K562 (cell line): ENCODE results near the gene SRSF11. TPM values are rescaled to one million over a fixed set of nuclear protein-coding genes. Genes with fewer than 3 reads are reported as not detected.
"Not testable (repeated sequence)": the region's sequence is repeated elsewhere in the genome, so short reads cannot be mapped to it uniquely, and the experiment has no call there.

Experiments used
- ATAC-seq: fragments of 200-7000 bp; cut with Tn5 transposase; 3 replicates; pipeline ENCODE4 v1.9.1; 2020; ENCODE audit warnings: moderate library complexity
- BruUV-seq: library from RNA; stranded (reverse); fragments of 400-500 nt; replicated peaks from 2 replicates; lab custom pipeline; 2021; lab: Mats Ljungman, UMichigan
- CTCF ChIA-PET: fragments of 300-600 bp; formaldehyde crosslinking; extraction: SDS; loops from one replicate; lab custom pipeline; 2021; ENCODE audit warnings: low intra/inter-chr PET ratio; lab: Yijun Ruan, JAX
- POLR2A ChIA-PET: fragments of 300-600, 350-650 bp; sonication (Branson Sonifier 250); formaldehyde crosslinking; extraction: SDS; loops from one replicate; lab custom pipeline; 2021; ENCODE audit warnings: antibody characterized with exemption, inconsistent platforms; lab: Yijun Ruan, JAX
- DNase-seq, 4 experiments: peaks; one replicate each; pipeline versions ENCODE4 v3.0.0 to v3.0.0-alpha.2; 2011 to 2018; ENCODE audit warnings: low spot score in 3 of 4, mixed read lengths in 3 of 4; ENCODE audit errors: extremely low read depth in 1 of 4
- FAIRE-seq: peaks from 2 replicates; lab custom pipeline; 2011; peaks lifted over from hg19 to GRCh38; lab: Jason Lieb, UNC
- H2AFZ ChIP-seq: 2 replicates; pipeline ENCODE4 v1.6.0; 2011; ENCODE audit warnings: low read depth, low read length, control low read depth, inconsistent platforms
- H3K27ac ChIP-seq: fragments of 200-600 bp; 3 replicates; pipeline ENCODE4 v1.8.0; 2011; ENCODE audit warnings: low read depth, mild to moderate bottlenecking, control low read depth, inconsistent platforms, low read length, moderate library complexity, mixed read lengths; ENCODE audit errors: extremely low read depth
- H3K27me3 ChIP-seq, 2 experiments: fragments of 300-600 bp in 1 of 2; 2 replicates in 1 of 2; 3 replicates in 1 of 2; pipeline versions ENCODE4 v1.6.0 to v1.8.0; 2011; ENCODE audit warnings: inconsistent platforms in 2 of 2, low read length in 2 of 2, mild to moderate bottlenecking in 1 of 2, mixed read lengths in 1 of 2, moderate library complexity in 1 of 2; ENCODE audit not compliant: control insufficient read depth in 2 of 2, insufficient read depth in 2 of 2
- H3K36me3 ChIP-seq: fragments of 300-600 bp; 3 replicates; pipeline ENCODE4 v1.8.0; 2011; ENCODE audit warnings: mild to moderate bottlenecking, low read length, inconsistent platforms; ENCODE audit not compliant: control insufficient read depth, insufficient read depth
- H3K4me1 ChIP-seq, 2 experiments: fragments of 200-600 bp in 1 of 2; replicated peaks in 1 of 2; 2 replicates in 1 of 2; 3 replicates in 1 of 2; pipeline versions ENCODE4 v1.5.1 to v1.8.0; 2011; ENCODE audit warnings: inconsistent platforms in 2 of 2, low read length in 2 of 2, mild to moderate bottlenecking in 1 of 2, mixed read lengths in 1 of 2, moderate library complexity in 1 of 2; ENCODE audit not compliant: control insufficient read depth in 2 of 2, insufficient read depth in 2 of 2
- H3K4me2 ChIP-seq: 2 replicates; pipeline ENCODE4 v1.6.1; 2011; ENCODE audit warnings: low read length, control low read depth, inconsistent platforms, mixed read lengths; ENCODE audit not compliant: insufficient read depth
- H3K4me3 ChIP-seq: fragments of 200-600 bp; sonication (generic), shearing (Covaris generic); 2 replicates; pipeline ENCODE4 v1.5.1; 2016; ENCODE audit warnings: control low read depth, inconsistent platforms
- H3K79me2 ChIP-seq: fragments of 200-600 bp; 3 replicates; pipeline ENCODE4 v1.8.0; 2011; ENCODE audit warnings: low read length, inconsistent platforms; ENCODE audit not compliant: control insufficient read depth, insufficient read depth
- H3K9ac ChIP-seq, 2 experiments: 2 replicates each; pipeline versions ENCODE4 v1.6.0 to v1.6.1; 2011; ENCODE audit warnings: low read depth in 2 of 2, low read length in 2 of 2, control low read depth in 1 of 2, inconsistent platforms in 1 of 2, mild to moderate bottlenecking in 1 of 2, mixed read lengths in 1 of 2; ENCODE audit not compliant: insufficient read depth in 1 of 2
- H3K9me1 ChIP-seq: one replicate; pipeline ENCODE4 v1.6.0; 2011; ENCODE audit warnings: inconsistent platforms, mild to moderate bottlenecking, low read length, moderate library complexity; ENCODE audit not compliant: control insufficient read depth, insufficient read depth
- H3K9me3 ChIP-seq: replicated peaks from 2 replicates; pipeline ENCODE4 v1.5.1; 2011; ENCODE audit warnings: low read depth, low read length, inconsistent platforms; ENCODE audit not compliant: control insufficient read depth, insufficient read depth
- H4K20me1 ChIP-seq: replicated peaks from 2 replicates; pipeline ENCODE4 v1.6.1; 2011; ENCODE audit warnings: low read length, inconsistent platforms, mixed read lengths; ENCODE audit not compliant: control insufficient read depth, insufficient read depth
- RBFOX2 ChIP-seq: fragments of 200-400 bp; formaldehyde crosslinking; IDR thresholded peaks from 2 replicates; pipeline ENCODE4 v1.6.1; 2017; ENCODE audit warnings: low read depth, mild to moderate bottlenecking, low read length, moderate library complexity
- TBP ChIP-seq: optimal IDR thresholded peaks from 2 replicates; pipeline ENCODE3; 2011; ENCODE audit warnings: low read depth, low read length, improper control_type of control experiment
- ZNF384 ChIP-seq: IDR thresholded peaks from 2 replicates; pipeline ENCODE4 v1.6.1; 2012; ENCODE audit warnings: low read depth, low read length, improper control_type of control experiment
- WGBS: fragments of 100-300 bp; shearing (Covaris generic); methylation state at CpG from one replicate; pipeline ENCODE4 v1.1.6; 2016; ENCODE audit warnings: low coverage, mixed read lengths; ENCODE audit not compliant: insufficient coverage; ENCODE audit errors: missing lambda C conversion rate; 5-methylcytosine and 5-hydroxymethylcytosine counted together
- in situ Hi-C: fragments of 300-500 bp; cut with MboI; formaldehyde crosslinking; loops from 4 replicates; pipeline ENCODE4 v1.15.0; 2018; ENCODE audit warnings: inconsistent platforms, mixed read lengths
- intact Hi-C: fragments of 100-400 bp; cut with micrococcal nuclease; formaldehyde crosslinking; loops from 2 replicates; pipeline ENCODE4 v1.14.2; 2022
- polyA plus RNA-seq, 8 experiments: library from polyadenylated mRNA; depleted of rRNA in 4 of 8; stranded (reverse) in 5 of 8; unstranded in 3 of 8; fragments of >200 nt; fragmentation: Nextera tagmentation in 2 of 8; fragmentation: Illumina TruSeq in 1 of 8; extraction: Ambion mirVana in 2 of 8; extraction: Trizol in 1 of 8; gene quantifications; 2 replicates each; pipeline versions ENCODE4 v1.2.1 to v1.2.3, GENCODE V29; 2011 to 2014; ENCODE audit warnings: inconsistent platforms in 1 of 8, missing spikeins in 1 of 8
- total RNA-seq, 7 experiments: library from RNA; depleted of rRNA in 6 of 7; stranded (reverse); fragments of >200 nt in 6 of 7; fragmentation: Illumina TruSeq in 2 of 7; extraction: Trizol in 2 of 7; gene quantifications; 2 replicates each; pipeline versions ENCODE4 v1.2.1 to v1.2.3, GENCODE V29; 2011 to 2021; ENCODE audit warnings: low replicate concordance in 1 of 7
- TF ChIP-seq, protein P1 (sequence below): fragments of 450-650 bp; IDR thresholded peaks from 2 replicates; pipeline ENCODE4 v1.6.1; 2018; ENCODE audit not compliant: partially characterized antibody

SRSF11 gene
- total and polyA plus RNA-seq, 9 of the 15 experiments (the other 6 are each of a cell fraction or from before 2014, with no cell fraction given): 76.9 to 418 (median 190) TPM

DNA sequence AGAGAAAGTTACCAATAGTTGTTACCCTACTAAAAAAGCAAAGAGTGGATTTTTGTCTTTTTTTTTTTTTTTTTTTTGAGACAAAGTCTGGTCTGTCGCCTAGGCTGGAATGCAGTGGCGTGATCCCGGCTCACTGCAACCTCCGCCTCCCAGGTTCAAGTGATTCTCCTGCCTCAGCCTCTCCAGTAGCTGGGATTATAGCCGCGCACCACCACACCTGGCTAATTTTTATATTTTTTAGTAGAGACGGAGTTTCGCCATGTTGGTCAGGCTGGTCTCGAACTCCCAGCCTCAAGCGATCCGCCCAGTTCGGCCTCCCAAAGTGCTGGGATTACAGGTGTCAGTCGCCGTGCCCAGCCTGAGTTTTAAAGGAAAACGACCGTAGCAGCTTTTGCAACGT lies 14.3 kb upstream of the SRSF11 start:
- H2AFZ ChIP-seq, FAIRE-seq, CTCF ChIA-PET, H3K4me1 ChIP-seq, H4K20me1 ChIP-seq, BruUV-seq, ATAC-seq, H3K27me3 ChIP-seq, in situ Hi-C loops, H3K9me1 ChIP-seq, H3K9me3 ChIP-seq: not testable (repeated sequence)
- WGBS: 1% methylated on average over 12 of the region's 17 CpGs
- POLR2A ChIA-PET: interaction anchor here (1.0 to 8.0 kb wide), 3 partner anchors 9 to 17 kb away, joined by 3 to 58 read pairs (median 5); partner anchors contain the start of gene SRSF11
- Histone ChIP-seq H3K9ac (peak overlapping the region; percentile 87 to 95), H3K4me3 (peak overlapping the region; percentile 71), H3K27ac (peak overlapping the region; percentile 96), H3K79me2 (peaks cover 99% of the 10 kb centered on the region), H3K36me3 (peaks cover 36% of the 10 kb centered on the region), H3K4me2 (peak overlapping the region; percentile 93)
- DNase-seq: peak in 1 of 4 experiments; percentile 12
- peak; percentile 36; the same call in 1 of the 2 replicates for TF ChIP-seq RBFOX2
- intact Hi-C loops: loop anchor here (5.0 kb wide), 1 partner anchor 205 kb away; the partner anchor contains the start of gene CTH

DNA sequence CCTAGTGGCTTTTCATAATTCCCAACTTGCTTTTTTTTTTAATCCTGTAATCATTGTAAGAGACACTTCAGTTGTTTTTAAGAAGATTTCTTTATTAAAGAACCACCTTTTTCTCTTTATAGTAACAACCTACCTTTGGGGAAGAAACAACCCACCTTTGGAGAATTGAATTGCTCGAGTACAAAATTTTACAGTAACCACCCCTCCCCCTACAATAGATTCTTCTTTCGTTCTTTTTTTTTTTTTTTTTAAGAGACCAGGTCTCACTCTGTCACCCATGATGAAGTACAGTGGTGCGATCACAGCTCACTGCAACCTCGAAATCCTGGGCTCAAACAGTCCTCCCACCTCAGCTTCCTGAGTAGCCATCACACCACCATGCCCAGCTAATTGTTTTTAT lies 13.7 kb upstream of the SRSF11 start:
- TF ChIP-seq, protein P1, sequence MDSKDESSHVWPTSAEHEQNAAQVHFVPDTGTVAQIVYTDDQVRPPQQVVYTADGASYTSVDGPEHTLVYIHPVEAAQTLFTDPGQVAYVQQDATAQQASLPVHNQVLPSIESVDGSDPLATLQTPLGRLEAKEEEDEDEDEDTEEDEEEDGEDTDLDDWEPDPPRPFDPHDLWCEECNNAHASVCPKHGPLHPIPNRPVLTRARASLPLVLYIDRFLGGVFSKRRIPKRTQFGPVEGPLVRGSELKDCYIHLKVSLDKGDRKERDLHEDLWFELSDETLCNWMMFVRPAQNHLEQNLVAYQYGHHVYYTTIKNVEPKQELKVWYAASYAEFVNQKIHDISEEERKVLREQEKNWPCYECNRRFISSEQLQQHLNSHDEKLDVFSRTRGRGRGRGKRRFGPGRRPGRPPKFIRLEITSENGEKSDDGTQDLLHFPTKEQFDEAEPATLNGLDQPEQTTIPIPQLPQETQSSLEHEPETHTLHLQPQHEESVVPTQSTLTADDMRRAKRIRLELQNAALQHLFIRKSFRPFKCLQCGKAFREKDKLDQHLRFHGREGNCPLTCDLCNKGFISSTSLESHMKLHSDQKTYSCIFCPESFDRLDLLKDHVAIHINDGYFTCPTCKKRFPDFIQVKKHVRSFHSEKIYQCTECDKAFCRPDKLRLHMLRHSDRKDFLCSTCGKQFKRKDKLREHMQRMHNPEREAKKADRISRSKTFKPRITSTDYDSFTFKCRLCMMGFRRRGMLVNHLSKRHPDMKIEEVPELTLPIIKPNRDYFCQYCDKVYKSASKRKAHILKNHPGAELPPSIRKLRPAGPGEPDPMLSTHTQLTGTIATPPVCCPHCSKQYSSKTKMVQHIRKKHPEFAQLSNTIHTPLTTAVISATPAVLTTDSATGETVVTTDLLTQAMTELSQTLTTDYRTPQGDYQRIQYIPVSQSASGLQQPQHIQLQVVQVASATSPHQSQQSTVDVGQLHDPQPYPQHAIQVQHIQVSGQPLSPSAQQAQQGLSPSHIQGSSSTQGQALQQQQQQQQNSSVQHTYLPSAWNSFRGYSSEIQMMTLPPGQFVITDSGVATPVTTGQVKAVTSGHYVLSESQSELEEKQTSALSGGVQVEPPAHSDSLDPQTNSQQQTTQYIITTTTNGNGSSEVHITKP: peak; percentile 9
- TF ChIP-seq TBP: no peak
- peak; percentile 74 for TF ChIP-seq ZNF384
- TF ChIP-seq, all 486 proteins: peak for 2
- CTCF ChIA-PET: interaction anchor here (0.6 kb wide), 1 partner anchor 14 kb away, joined by 3 read pairs; no protein-coding TSS in a partner anchor
- Histone ChIP-seq H3K4me1 (no peaks in the 10 kb centered on the region; a peak in 3 of 5 replicates), H3K27ac (peak overlapping the region; percentile 96; the same call in 2 of the 3 replicates), H3K4me2 (peak overlapping the region; percentile 93), H3K4me3 (peak overlapping the region; percentile 71), H3K27me3 (no peaks in the 10 kb centered on the region), H3K36me3 (peaks cover 40% of the 10 kb centered on the region), H3K79me2 (peaks cover 99% of the 10 kb centered on the region), H4K20me1 (no peaks in the 10 kb centered on the region), H3K9me1 (no peaks in the 10 kb centered on the region), H3K9ac (peak overlapping the region in 1 of 2 experiments; percentile 95; a peak in 2 of 4 replicates), H2AFZ (no peak overlapping the region), H3K9me3 (no peaks in the 10 kb centered on the region)
- POLR2A ChIA-PET: interaction anchor here (0.5 to 8.0 kb wide), 5 partner anchors 9 to 791 kb away, joined by 3 to 58 read pairs (median 3); partner anchors contain the start of gene SRSF11
- intact Hi-C loops: loop anchor here (5.0 kb wide), 1 partner anchor 205 kb away; the partner anchor contains the start of gene CTH
- BruUV-seq: no TSS peak
- peak in 1 of 4 experiments; percentile 12 for DNase-seq
- in situ Hi-C loops: no loop called here
- WGBS: 26% methylated on average over 3 of the region's 4 CpGs
- FAIRE-seq: no peak
- 0 out of 3 replicates have a peak, but pooled peaks have one; percentile 0 for ATAC-seq
